Neuronal stem cell (in vitro differentiated cells): Measurements from ENCODE around the gene TLE3.

Experiments used
- DNase-seq: peaks from one replicate; pipeline ENCODE4 v3.0.0-alpha.2; 2013; ENCODE audit warnings: low spot score
- H2AFZ ChIP-seq: one replicate; pipeline ENCODE4 v1.6.1; 2013; ENCODE audit warnings: mild to moderate bottlenecking, low read length, inconsistent platforms
- H2AK5ac ChIP-seq: 2 replicates; pipeline ENCODE4 v1.6.1; 2013; ENCODE audit warnings: low read depth, mild to moderate bottlenecking, inconsistent platforms, low read length, moderate library complexity, mixed read lengths
- H2BK120ac ChIP-seq: 2 replicates; pipeline ENCODE4 v1.6.1; 2013; ENCODE audit warnings: low read depth, mild to moderate bottlenecking, inconsistent platforms, low read length, moderate library complexity, mixed read lengths
- H2BK12ac ChIP-seq: one replicate; pipeline ENCODE4 v1.6.1; 2013; ENCODE audit warnings: low read length, inconsistent platforms
- H2BK15ac ChIP-seq: 2 replicates; pipeline ENCODE4 v1.6.1; 2013; ENCODE audit warnings: mild to moderate bottlenecking, low read length, inconsistent platforms, mixed read lengths
- H2BK5ac ChIP-seq: one replicate; pipeline ENCODE4 v1.6.1; 2013; ENCODE audit warnings: inconsistent platforms, mild to moderate bottlenecking, low read length, moderate library complexity
- H3K14ac ChIP-seq: one replicate; pipeline ENCODE4 v1.6.1; 2013; ENCODE audit warnings: low read length, inconsistent platforms
- H3K18ac ChIP-seq: 2 replicates; pipeline ENCODE4 v1.6.1; 2013; ENCODE audit warnings: low read length, inconsistent platforms
- H3K23ac ChIP-seq: 2 replicates; pipeline ENCODE4 v1.6.1; 2013; ENCODE audit warnings: low read depth, mild to moderate bottlenecking, mixed read lengths, low read length, inconsistent platforms; ENCODE audit not compliant: poor library complexity
- H3K27ac ChIP-seq: replicated peaks from 3 replicates; pipeline ENCODE4 v1.5.1; 2013; ENCODE audit warnings: low read length, inconsistent platforms
- H3K27me3 ChIP-seq, 3 experiments: 2 replicates each; pipeline ENCODE4 v1.6.1; 2013; ENCODE audit warnings: low read length in 3 of 3, mild to moderate bottlenecking in 2 of 3, inconsistent platforms in 1 of 3, low read depth in 1 of 3, mixed read lengths in 1 of 3, moderate library complexity in 1 of 3; ENCODE audit not compliant: control insufficient read depth in 3 of 3, insufficient read depth in 3 of 3
- H3K36me3 ChIP-seq, 2 donors: replicated peaks in 1 of 2; 2 replicates each; pipeline ENCODE4 v1.6.1; 2013; ENCODE audit warnings: low read length in 2 of 2; ENCODE audit not compliant: control insufficient read depth in 2 of 2, insufficient read depth in 2 of 2
- H3K4ac ChIP-seq: 2 replicates; pipeline ENCODE4 v1.6.1; 2013; ENCODE audit warnings: inconsistent platforms, mild to moderate bottlenecking, low read length, moderate library complexity
- H3K4me1 ChIP-seq, 2 donors: 1 replicate in 1 of 2; 2 replicates in 1 of 2; pipeline ENCODE4 v1.6.1; 2013; ENCODE audit warnings: low read length in 2 of 2, low read depth in 1 of 2; ENCODE audit not compliant: control insufficient read depth in 2 of 2, insufficient read depth in 1 of 2
- H3K4me2 ChIP-seq: one replicate; pipeline ENCODE4 v1.6.1; 2013; ENCODE audit warnings: mild to moderate bottlenecking, low read length, inconsistent platforms; ENCODE audit not compliant: insufficient read depth, poor library complexity, severe bottlenecking
- H3K4me3 ChIP-seq, 2 donors: 2 replicates each; pipeline ENCODE4 v1.5.1; 2013; ENCODE audit warnings: low read length in 2 of 2, mild to moderate bottlenecking in 2 of 2, inconsistent platforms in 1 of 2, moderate library complexity in 1 of 2
- H3K79me1 ChIP-seq: one replicate; pipeline ENCODE4 v1.6.1; 2013; ENCODE audit warnings: low read depth, mild to moderate bottlenecking, inconsistent platforms, low read length, moderate library complexity
- H3K9ac ChIP-seq: one replicate; pipeline ENCODE4 v1.6.1; 2013; ENCODE audit warnings: mild to moderate bottlenecking, low read depth, low read length, inconsistent platforms; ENCODE audit not compliant: poor library complexity
- H3K9me3 ChIP-seq, 2 donors: replicated peaks in 1 of 2; 2 replicates each; pipeline versions ENCODE3 to v1.6.1; 2013; ENCODE audit warnings: low read length in 2 of 2, mild to moderate bottlenecking in 2 of 2, inconsistent platforms in 1 of 2, low read depth in 1 of 2, mixed read lengths in 1 of 2, moderate library complexity in 1 of 2; ENCODE audit not compliant: control insufficient read depth in 2 of 2, insufficient read depth in 1 of 2
- H4K8ac ChIP-seq: one replicate; pipeline ENCODE4 v1.6.1; 2013; ENCODE audit warnings: low read depth, mild to moderate bottlenecking, inconsistent platforms, low read length, moderate library complexity
- H4K91ac ChIP-seq: one replicate; pipeline ENCODE4 v1.6.1; 2013; ENCODE audit warnings: low read length, low read depth, mild to moderate bottlenecking, inconsistent platforms; ENCODE audit not compliant: poor library complexity
- WGBS, 2 donors: extraction: QIAGEN DNeasy Blood & Tissue Kit; methylation state at CpG; one replicate each; pipeline ENCODE4 v1.1.7; 2013; ENCODE audit warnings: missing lambda C conversion rate in 2 of 2, mixed read lengths in 1 of 2; ENCODE audit not compliant: insufficient read length in 2 of 2, insufficient replicate concordance in 1 of 2; ENCODE audit errors: extremely low coverage in 2 of 2; 5-methylcytosine and 5-hydroxymethylcytosine counted together

TLE3 gene

GRCh38 chr15:70054884-70055387 is 42.8 kb downstream of the TLE3 start:
- H4K8ac ChIP-seq, result peak overlapping the region; percentile 54
- no peak for DNase-seq
- no peak overlapping the region for H3K4me2 ChIP-seq

DNA sequence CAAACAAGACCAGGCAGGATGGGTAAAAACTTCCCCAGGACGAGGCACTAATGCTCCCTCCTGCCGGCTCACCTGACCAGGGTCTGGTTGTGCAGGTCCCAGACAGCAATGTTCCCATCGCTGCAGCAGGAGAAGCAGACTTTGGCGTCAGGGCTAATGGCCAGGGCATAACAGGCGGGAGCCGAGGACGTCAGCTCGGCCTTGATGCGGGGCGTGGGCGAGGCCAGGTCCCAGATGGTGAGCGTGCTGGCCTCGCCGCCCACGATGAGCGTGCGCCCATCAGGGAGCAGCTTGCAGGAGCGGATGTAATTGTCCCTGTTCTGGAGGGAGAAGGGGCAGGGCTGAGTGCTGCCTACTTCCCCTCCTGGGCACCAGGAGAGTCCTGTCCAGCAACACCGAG is 43.4 kb downstream of the TLE3 start:
- H3K9me3 ChIP-seq, result no peaks in the 10 kb centered on the region
- WGBS, 2 donors, result no CpG with 5 or more reads among the region's 19 CpGs

More at GRCh38 chr15:70054884-70055387, 42.8 kb downstream of the TLE3 start:
- no peak overlapping the region for H3K27ac ChIP-seq
- peaks cover 7% of the 10 kb centered on the region for H3K79me1 ChIP-seq
- no peak overlapping the region for H3K4me3 ChIP-seq
- H3K4me1 ChIP-seq, result peaks cover 1 to 3% of the 10 kb centered on the region in 2 donors
- H3K14ac ChIP-seq, result peak overlapping the region; percentile 47
- no CpG with 5 or more reads among the region's 18 CpGs for WGBS, 2 donors
- peak overlapping the region; percentile 70 for H3K18ac ChIP-seq
- no peaks in the 10 kb centered on the region for H3K9me3 ChIP-seq
- H2AFZ ChIP-seq, result no peak overlapping the region
- H2BK12ac ChIP-seq, result no peak overlapping the region
- H2BK120ac ChIP-seq, result no peak overlapping the region
- H3K27me3 ChIP-seq, result no peaks in the 10 kb centered on the region
- peak overlapping the region; percentile 75 for H3K23ac ChIP-seq
- no peak overlapping the region for H2BK5ac ChIP-seq
- no peak overlapping the region for H2BK15ac ChIP-seq
- H3K4ac ChIP-seq, result no peak overlapping the region
- H2AK5ac ChIP-seq, result peak overlapping the region; percentile 17
- H3K9ac ChIP-seq, result peak overlapping the region; percentile 86
- no peak overlapping the region for H4K91ac ChIP-seq
- peaks cover 73 to 99% of the 10 kb centered on the region in 2 donors for H3K36me3 ChIP-seq

GRCh38 chr15:70053716-70054229 is 43.9 kb downstream of the TLE3 start:
- Histone ChIP-seq H2BK5ac (peak overlapping the region; percentile 63), H3K23ac (no peak overlapping the region), H2BK120ac (no peak overlapping the region), H4K8ac (no peak overlapping the region), H3K4ac (no peak overlapping the region), H2AFZ (no peak overlapping the region), H2BK12ac (no peak overlapping the region), H3K79me1 (peaks cover 7% of the 10 kb centered on the region), H3K9ac (no peak overlapping the region), H3K27ac (no peak overlapping the region), H2BK15ac (no peak overlapping the region), H3K36me3 (peaks cover 65 to 99% of the 10 kb centered on the region in 2 donors), H3K4me1 (peaks cover 1 to 3% of the 10 kb centered on the region in 2 donors), H2AK5ac (no peak overlapping the region), H3K14ac (peak overlapping the region; percentile 47), H4K91ac (no peak overlapping the region), H3K4me3 (no peak overlapping the region), H3K4me2 (no peak overlapping the region), H3K27me3 (no peaks in the 10 kb centered on the region), H3K18ac (no peak overlapping the region), H3K9me3 (no peaks in the 10 kb centered on the region)
- DNase-seq, result no peak
- no CpG with 5 or more reads among the region's 11 CpGs for WGBS, 2 donors

More for the DNA sequence above, 43.4 kb downstream of the TLE3 start:
- Histone ChIP-seq H3K27me3 (no peaks in the 10 kb centered on the region), H4K91ac (no peak overlapping the region), H3K14ac (peak overlapping the region; percentile 47), H2BK15ac (no peak overlapping the region), H2BK120ac (no peak overlapping the region), H3K4me1 (peaks cover 1 to 3% of the 10 kb centered on the region in 2 donors), H3K9ac (no peak overlapping the region), H3K23ac (no peak overlapping the region), H2AK5ac (peak overlapping the region; percentile 21), H3K36me3 (peaks cover 70 to 99% of the 10 kb centered on the region in 2 donors), H2AFZ (no peak overlapping the region), H3K4ac (no peak overlapping the region), H2BK12ac (no peak overlapping the region), H2BK5ac (no peak overlapping the region), H3K79me1 (peaks cover 7% of the 10 kb centered on the region), H3K4me3 (no peak overlapping the region), H3K18ac (peak overlapping the region; percentile 65), H3K4me2 (no peak overlapping the region), H3K27ac (no peak overlapping the region), H4K8ac (peak overlapping the region; percentile 27)
- no peak for DNase-seq

GRCh38 chr15:70053001-70053715 is 44.6 kb downstream of the TLE3 start:
- Histone ChIP-seq H3K18ac (no peak overlapping the region), H3K36me3 (peaks cover 59 to 97% of the 10 kb centered on the region in 2 donors), H3K4me1 (peaks cover 3% of the 10 kb centered on the region in 2 donors), H2BK5ac (peak overlapping the region; percentile 63), H3K4me2 (no peak overlapping the region), H3K4ac (no peak overlapping the region), H2BK12ac (no peak overlapping the region), H3K9me3 (no peaks in the 10 kb centered on the region), H3K27me3 (no peaks in the 10 kb centered on the region), H2BK120ac (no peak overlapping the region), H3K9ac (peak overlapping the region; percentile 10), H4K91ac (no peak overlapping the region), H2AFZ (no peak overlapping the region), H2AK5ac (no peak overlapping the region), H3K4me3 (no peak overlapping the region), H3K27ac (no peak overlapping the region), H2BK15ac (no peak overlapping the region), H4K8ac (no peak overlapping the region), H3K14ac (no peak overlapping the region), H3K23ac (no peak overlapping the region), H3K79me1 (peaks cover 4% of the 10 kb centered on the region)
- no peak for DNase-seq
- no CpG with 5 or more reads among the region's 15 CpGs for WGBS, 2 donors
